Aorta (tissue), 5 donors: ENCODE data around the gene ZNF175. TPM values are rescaled to one million over a fixed set of nuclear protein-coding genes. Genes with fewer than 3 reads are reported as not detected.

ENCODE experiments used
- ATAC-seq: fragments of 200-7000 bp; cut with Tn5 transposase; one replicate; pipeline ENCODE4 v1.9.1; 2022; ENCODE audit warnings: moderate library complexity; ENCODE audit not compliant: low FRiP score
- DNase-seq, 2 donors: peaks; one replicate each; pipeline ENCODE4 v3.0.0-alpha.2; 2020
- H3K27ac ChIP-seq, 2 donors: one replicate each; pipeline ENCODE4 v1.5.1; 2013; ENCODE audit warnings: low read length in 2 of 2, mild to moderate bottlenecking in 2 of 2, moderate library complexity in 2 of 2, control low read depth in 1 of 2, inconsistent platforms in 1 of 2, low read depth in 1 of 2
- H3K27me3 ChIP-seq, 2 donors: one replicate each; pipeline ENCODE4 v1.6.1; 2013; ENCODE audit warnings: control low read depth in 1 of 2, low read length in 1 of 2, mild to moderate bottlenecking in 1 of 2, moderate library complexity in 1 of 2; ENCODE audit not compliant: insufficient read depth in 2 of 2, control insufficient read depth in 1 of 2
- H3K36me3 ChIP-seq, 2 donors: one replicate each; pipeline ENCODE4 v1.6.1; 2013; ENCODE audit warnings: control low read depth in 1 of 2, low read length in 1 of 2, mild to moderate bottlenecking in 1 of 2; ENCODE audit not compliant: insufficient read depth in 2 of 2, control insufficient read depth in 1 of 2
- H3K4me1 ChIP-seq, 2 donors: one replicate each; pipeline ENCODE4 v1.6.1; 2013; ENCODE audit warnings: low read length in 2 of 2, control low read depth in 1 of 2, mild to moderate bottlenecking in 1 of 2, moderate library complexity in 1 of 2; ENCODE audit not compliant: insufficient read depth in 2 of 2, control insufficient read depth in 1 of 2
- H3K4me3 ChIP-seq, 2 donors: one replicate each; pipeline ENCODE4 v1.5.1; 2013; ENCODE audit warnings: low read length in 2 of 2, control low read depth in 1 of 2, mild to moderate bottlenecking in 1 of 2
- H3K9me3 ChIP-seq: one replicate; pipeline ENCODE4 v1.6.1; 2013; ENCODE audit warnings: mild to moderate bottlenecking, low read length; ENCODE audit not compliant: control insufficient read depth
- WGBS, 2 donors: extraction: QIAGEN DNeasy Blood & Tissue Kit; methylation state at CpG; one replicate each; pipeline ENCODE4 v1.1.7; 2013; 5-methylcytosine and 5-hydroxymethylcytosine counted together
- intact Hi-C, 2 donors: fragments of 100-400 bp; cut with DNase I; formaldehyde crosslinking; loops; one replicate each; pipeline versions ENCODE4 v1.14.2 to v1.15.0; 2022
- polyA plus RNA-seq, 2 donors: library from polyadenylated mRNA; stranded (reverse); fragments of 200-250 nt; gene quantifications; one replicate each; pipeline ENCODE4 v1.2.3, GENCODE V29; 2013
- total RNA-seq, 2 donors: library from RNA; stranded (reverse); fragmentation: NEBNext Ultra II Directional; extraction: Animal tissue kit (Norgen Biotek cat#: 25700); gene quantifications; one replicate each; pipeline ENCODE4 v1.2.1, GENCODE V29; 2021
- donor health status: healthy with polysubstance abuse.
- donor health status: Bipolar disorder and iron deficiency.
- donor health status: DM: no; HTN: no; CAD: no.
- donor health status: DM: no; HTN: no; CAD: no.
- donor health status: DM: yes; HTN: yes; CAD: no.

The ZNF175 gene
- total and polyA plus RNA-seq, 4 donors: 1.8 to 16.6 (median 9.1) TPM

DNA sequence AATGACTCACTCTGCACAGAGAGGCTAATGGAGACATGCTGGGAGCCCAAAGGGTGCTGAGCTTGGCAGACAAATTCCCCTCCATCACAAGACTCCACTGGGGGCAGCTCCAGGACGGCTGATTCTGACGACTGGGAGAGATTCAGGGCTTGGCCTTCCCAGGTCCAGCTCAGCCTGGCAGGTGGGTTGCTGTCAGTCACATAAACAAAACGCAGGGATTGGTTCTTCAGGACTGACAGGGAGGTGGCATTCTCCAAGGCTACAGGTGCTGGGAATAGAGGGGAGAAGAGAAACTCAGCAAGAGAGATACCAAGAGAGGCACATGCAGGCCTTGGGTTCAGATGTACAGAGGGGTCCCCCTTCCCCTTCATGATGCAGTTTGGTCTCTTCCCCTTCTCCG is 10.7 kb upstream of the ZNF175 start:
- ATAC-seq (no peak), DNase-seq (no peak)
- Histone ChIP-seq H3K9me3 (peaks cover 1% of the 10 kb centered on the region), H3K36me3 (no peaks in the 10 kb centered on the region), H3K27ac (no peak overlapping the region), H3K4me3 (no peak overlapping the region), H3K4me1 (no peaks in the 10 kb centered on the region), H3K27me3 (no peaks in the 10 kb centered on the region)
- intact Hi-C loops: no loop called here
- 21 to 26% methylated on average over 4 of the region's 4 CpGs for WGBS, 2 donors

DNA sequence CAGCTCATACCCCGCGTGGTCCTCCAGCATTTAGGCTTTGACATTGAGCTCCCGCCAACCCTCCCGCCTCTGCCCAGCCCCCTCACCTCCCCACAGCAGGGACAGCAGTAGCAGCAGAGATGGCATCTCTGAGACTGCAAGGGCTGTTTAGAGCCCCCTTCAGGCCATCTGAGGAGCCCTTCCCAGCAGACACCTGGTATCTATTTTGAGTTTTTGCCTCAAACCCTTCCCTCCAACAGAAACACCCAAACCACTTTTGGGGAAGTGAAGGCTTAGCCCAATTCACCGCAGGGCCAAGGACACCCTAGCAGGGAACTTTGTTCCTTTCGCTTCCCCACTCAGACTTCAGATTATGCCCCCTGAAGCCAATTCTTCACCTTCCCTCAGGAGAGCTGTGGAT is 6.3 kb upstream of the ZNF175 start:
- Histone ChIP-seq H3K4me1 (no peaks in the 10 kb centered on the region), H3K9me3 (peaks cover 1% of the 10 kb centered on the region), H3K27ac (no peak overlapping the region), H3K27me3 (no peaks in the 10 kb centered on the region), H3K36me3 (no peaks in the 10 kb centered on the region), H3K4me3 (no peak overlapping the region)
- intact Hi-C loops: no loop called here
- ATAC-seq (no peak), DNase-seq (no peak)
- 36 to 38% methylated on average over 6 of the region's 6 CpGs for WGBS, 2 donors

DNA sequence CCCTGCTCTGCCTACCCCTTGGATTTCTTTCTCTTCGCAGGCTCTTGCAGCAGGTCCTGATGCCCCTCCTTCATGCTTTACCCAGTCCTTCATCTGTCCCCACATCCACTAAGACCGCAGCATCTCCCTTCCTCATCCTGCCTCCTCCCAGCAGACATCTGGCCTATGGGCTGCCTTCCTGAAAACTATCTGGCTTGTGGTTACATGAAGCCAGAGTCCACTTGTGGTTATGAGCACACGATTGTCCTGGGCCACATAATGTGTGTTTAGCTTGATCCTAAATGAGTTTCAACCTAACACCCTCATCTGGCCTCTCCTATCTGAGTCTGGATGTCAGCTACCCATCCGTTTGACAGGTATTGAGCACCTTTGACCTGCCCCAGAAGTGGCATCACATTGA is 5.5 kb upstream of the ZNF175 start:
- H3K27me3 ChIP-seq: no peaks in the 10 kb centered on the region
- no peak overlapping the region for H3K27ac ChIP-seq
- H3K9me3 ChIP-seq: peaks cover under 1% of the 10 kb centered on the region
- ATAC-seq (no peak), DNase-seq (no peak)
- H3K36me3 ChIP-seq: no peaks in the 10 kb centered on the region
- 66% methylated on average over 4 of the region's 4 CpGs for WGBS, 2 donors
- intact Hi-C loops: no loop called here
- H3K4me1 ChIP-seq: no peaks in the 10 kb centered on the region
- no peak overlapping the region for H3K4me3 ChIP-seq

DNA sequence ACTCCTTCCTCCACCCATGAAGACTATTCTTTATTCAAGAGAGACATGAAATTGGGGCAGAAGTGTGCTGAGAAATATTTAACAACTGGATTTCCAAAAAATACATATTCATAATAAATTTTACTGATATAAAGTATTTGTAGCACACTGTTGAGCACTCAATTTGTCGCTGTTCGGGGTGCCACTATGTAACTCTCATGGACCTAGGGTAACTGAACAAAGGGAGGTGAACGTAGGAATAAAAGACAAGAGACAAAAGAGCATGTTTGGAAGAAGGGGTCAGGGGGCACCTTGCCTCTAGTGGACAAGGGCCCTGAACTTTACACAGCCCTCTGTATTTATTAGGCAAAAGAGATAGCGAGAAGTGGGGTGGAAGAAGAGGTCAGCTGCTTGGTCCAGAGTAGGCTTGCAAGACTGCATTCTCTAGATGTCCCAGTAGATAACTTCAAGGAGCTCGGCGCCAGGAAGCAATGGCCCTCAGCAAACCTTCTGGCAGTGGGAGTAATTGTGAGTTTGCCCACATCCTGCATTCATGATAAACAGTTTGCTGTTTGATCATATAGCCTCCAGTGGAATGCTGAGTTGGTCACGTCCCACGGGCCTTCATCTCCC is 4.5 kb upstream of the ZNF175 start:
- H3K9me3 ChIP-seq: no peaks in the 10 kb centered on the region
- 73 to 74% methylated on average over 8 of the region's 8 CpGs for WGBS, 2 donors
- intact Hi-C loops: no loop called here
- ATAC-seq (no peak), DNase-seq (no peak)
- no peak overlapping the region for H3K4me3 ChIP-seq
- H3K27me3 ChIP-seq: no peaks in the 10 kb centered on the region
- no peaks in the 10 kb centered on the region for H3K4me1 ChIP-seq
- no peak overlapping the region for H3K27ac ChIP-seq
- no peaks in the 10 kb centered on the region for H3K36me3 ChIP-seq

DNA sequence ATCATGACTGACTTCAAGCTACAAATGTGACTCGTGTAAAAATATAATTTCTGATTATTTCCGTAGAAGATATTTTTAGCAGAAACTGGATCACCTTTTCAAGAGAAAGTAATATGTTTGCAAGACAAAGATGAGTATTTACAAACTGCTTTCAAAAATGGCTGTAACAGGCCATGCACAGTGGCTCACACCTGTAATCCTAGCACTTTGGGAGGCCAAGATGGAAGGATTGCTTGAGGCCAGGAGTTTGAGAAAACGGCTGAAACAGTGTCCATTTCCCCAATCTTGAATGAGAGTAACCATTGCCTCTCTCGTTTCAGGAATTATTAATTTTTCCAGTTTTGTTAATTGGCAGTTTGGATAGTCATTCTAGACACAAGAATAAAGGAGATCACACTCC is 3.5 kb upstream of the ZNF175 start:
- 70 to 74% methylated on average over 4 of the region's 4 CpGs for WGBS, 2 donors
- Histone ChIP-seq H3K27me3 (no peaks in the 10 kb centered on the region), H3K4me1 (peaks cover 2 to 4% of the 10 kb centered on the region in 2 donors), H3K9me3 (no peaks in the 10 kb centered on the region), H3K36me3 (no peaks in the 10 kb centered on the region), H3K4me3 (no peak overlapping the region), H3K27ac (no peak overlapping the region)
- intact Hi-C loops: no loop called here
- DNase-seq (no peak), ATAC-seq (no peak)

DNA sequence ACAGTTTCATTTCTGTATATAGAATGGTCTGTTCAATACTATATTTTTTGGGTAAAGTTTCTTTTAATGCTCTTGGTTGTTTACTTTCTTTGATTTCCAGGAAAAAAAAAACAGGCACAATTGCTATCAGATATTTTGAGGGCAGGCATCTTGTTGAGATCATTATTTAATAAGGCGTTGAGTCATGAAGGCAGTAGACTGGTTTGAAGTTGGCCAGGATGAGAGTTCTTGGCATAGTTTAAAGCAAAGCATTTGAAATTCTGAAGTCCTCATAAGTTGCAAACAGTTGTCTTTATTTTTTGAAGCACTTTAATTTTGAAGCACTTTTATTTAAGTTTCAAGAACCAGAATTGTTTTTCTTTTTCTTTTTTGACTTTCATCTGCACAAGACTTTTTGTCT is 2.6 kb upstream of the ZNF175 start:
- Histone ChIP-seq H3K27me3 (no peaks in the 10 kb centered on the region), H3K4me3 (no peak overlapping the region), H3K4me1 (peaks cover 2 to 4% of the 10 kb centered on the region in 2 donors), H3K27ac (no peak overlapping the region), H3K36me3 (no peaks in the 10 kb centered on the region), H3K9me3 (no peaks in the 10 kb centered on the region)
- intact Hi-C loops: no loop called here
- no peak for ATAC-seq
- no peak for DNase-seq
- 69 to 80% methylated on average over 1 of the region's 1 CpG for WGBS, 2 donors

DNA sequence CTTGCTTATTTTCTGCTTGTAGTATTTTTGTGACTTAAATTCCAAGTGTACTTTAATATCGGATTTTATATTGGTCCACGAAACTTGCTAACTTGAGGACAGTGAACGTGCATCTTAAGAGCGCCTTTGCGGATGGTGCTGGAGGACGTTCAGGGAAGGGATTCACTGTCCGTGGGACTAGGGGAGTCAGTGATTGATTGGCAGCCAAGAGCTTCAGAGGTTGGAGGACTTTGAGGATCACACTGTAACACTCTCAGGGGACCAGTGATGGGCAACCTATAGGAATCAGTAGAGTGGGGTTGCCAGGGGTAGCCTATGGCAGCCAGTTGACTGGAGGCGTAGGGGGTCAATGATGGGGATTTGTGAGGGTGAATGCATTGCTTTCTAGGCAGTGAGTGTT is 516 bp downstream of the ZNF175 start:
- Histone ChIP-seq H3K9me3 (no peaks in the 10 kb centered on the region), H3K36me3 (peaks cover 0 to 2% of the 10 kb centered on the region in 2 donors), H3K27me3 (no peaks in the 10 kb centered on the region), H3K4me1 (peaks cover 2 to 4% of the 10 kb centered on the region in 2 donors), H3K27ac (no peak overlapping the region), H3K4me3 (peak overlapping the region; percentile 84 to 94)
- intact Hi-C loops: loop anchor here in 1 of 2 donors (10.0 kb wide), 1 partner anchor 237 kb away; no protein-coding TSS in a partner anchor
- WGBS, 2 donors: 4 to 6% methylated on average over 8 of the region's 8 CpGs
- DNase-seq (no peak), ATAC-seq (peak; percentile 19)

DNA sequence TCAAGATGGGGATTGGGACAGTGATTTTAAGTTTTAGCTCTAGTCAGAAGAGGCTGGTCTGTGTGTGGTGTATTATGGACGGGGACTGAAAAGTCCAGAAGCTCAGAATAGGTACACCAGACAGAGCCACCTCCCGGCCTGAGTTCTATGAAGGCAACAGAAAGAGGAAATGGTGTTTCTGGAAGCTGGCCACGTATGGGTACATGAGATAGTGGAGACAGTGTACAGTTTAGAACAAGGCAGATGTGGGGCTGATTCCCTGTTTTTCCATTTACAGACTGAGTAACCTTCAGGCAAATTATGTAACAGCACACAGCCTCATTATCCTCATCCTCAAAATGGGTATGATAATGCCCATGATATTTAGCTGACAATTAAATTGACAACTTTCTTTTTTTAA is 1.3 kb downstream of the ZNF175 start:
- Histone ChIP-seq H3K36me3 (peaks cover 0 to 2% of the 10 kb centered on the region in 2 donors), H3K4me1 (peaks cover 2 to 4% of the 10 kb centered on the region in 2 donors), H3K4me3 (no peak overlapping the region), H3K27ac (no peak overlapping the region), H3K27me3 (no peaks in the 10 kb centered on the region), H3K9me3 (no peaks in the 10 kb centered on the region)
- 65 to 68% methylated on average over 3 of the region's 3 CpGs for WGBS, 2 donors
- intact Hi-C loops: loop anchor here in 1 of 2 donors (2.0 to 10.0 kb wide), 2 partner anchors 20 to 238 kb away; no protein-coding TSS in a partner anchor
- DNase-seq (no peak), ATAC-seq (no peak)

DNA sequence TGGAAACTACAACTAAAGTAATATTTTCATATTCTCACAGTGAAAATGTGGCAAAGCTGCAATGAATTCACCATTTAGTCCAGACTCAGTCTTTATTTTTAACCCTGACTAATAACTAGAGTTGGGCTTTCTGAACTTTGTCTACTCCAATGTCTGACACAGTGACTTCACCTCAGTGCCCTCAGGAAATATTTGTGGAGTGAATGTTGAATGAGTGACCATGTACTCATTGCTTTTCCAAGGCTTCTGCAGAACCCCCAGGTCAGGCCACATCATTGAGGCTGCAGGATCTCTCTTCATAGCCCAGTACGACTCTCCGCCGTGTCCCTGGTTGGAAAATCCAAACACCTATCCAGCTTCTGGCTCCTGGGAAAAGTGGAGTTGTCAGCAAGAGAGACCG is 1.8 kb downstream of the ZNF175 start:
- WGBS, 2 donors: 89 to 94% methylated on average over 4 of the region's 4 CpGs
- Histone ChIP-seq H3K27me3 (no peaks in the 10 kb centered on the region), H3K4me1 (peaks cover 2 to 4% of the 10 kb centered on the region in 2 donors), H3K27ac (no peak overlapping the region), H3K9me3 (no peaks in the 10 kb centered on the region), H3K4me3 (no peak overlapping the region), H3K36me3 (peaks cover 0 to 2% of the 10 kb centered on the region in 2 donors)
- intact Hi-C loops: loop anchor here in 1 of 2 donors (2.0 to 10.0 kb wide), 2 partner anchors 20 to 238 kb away; no protein-coding TSS in a partner anchor
- DNase-seq (no peak), ATAC-seq (no peak)
